HepG2 (cell line): Measurements from ENCODE around the gene POLN. TPM values are rescaled to one million over a fixed set of nuclear protein-coding genes. Genes with fewer than 3 reads are reported as not detected.

Experiments
- HOXA7 ChIP-seq: sonication (generic); formaldehyde crosslinking; IDR thresholded peaks from 2 replicates; pipeline ENCODE4 v1.8.1; 2022; ENCODE audit warnings: mild to moderate bottlenecking, missing genetic modification reagents, moderate library complexity
- MTA1 ChIP-seq: sonication (generic); formaldehyde crosslinking; IDR thresholded peaks from 2 replicates; pipeline ENCODE4 v1.4.0; 2020; ENCODE audit warnings: missing genetic modification reagents, mild to moderate bottlenecking, borderline replicate concordance
- NFYB ChIP-seq: sonication (generic); formaldehyde crosslinking; IDR thresholded peaks from 2 replicates; pipeline ENCODE4 v1.4.0; 2020; ENCODE audit warnings: missing genetic modification reagents
- PAX8 ChIP-seq: sonication (generic); formaldehyde crosslinking; IDR thresholded peaks from 2 replicates; pipeline ENCODE4 v1.8.0; 2022; ENCODE audit warnings: mild to moderate bottlenecking, missing genetic modification reagents, borderline replicate concordance
- PITX1 ChIP-seq: sonication (generic); formaldehyde crosslinking; IDR thresholded peaks from 2 replicates; pipeline ENCODE4 v1.5.1; 2020; ENCODE audit warnings: mild to moderate bottlenecking, missing genetic modification reagents
- POLR2AphosphoS2 ChIP-seq: IDR thresholded peaks from 2 replicates; pipeline ENCODE4 v1.6.1; 2011; ENCODE audit warnings: low read depth, low read length, improper control_type of control experiment
- SNAI1 ChIP-seq: sonication (generic); formaldehyde crosslinking; IDR thresholded peaks from 2 replicates; pipeline ENCODE4 v1.5.0; 2020; ENCODE audit warnings: mild to moderate bottlenecking, missing genetic modification reagents, borderline replicate concordance
- SP4 ChIP-seq: sonication (generic); formaldehyde crosslinking; IDR thresholded peaks from 2 replicates; pipeline ENCODE4 v1.8.1; 2023; ENCODE audit warnings: mild to moderate bottlenecking, missing genetic modification reagents
- ZNF230 ChIP-seq: sonication (generic); formaldehyde crosslinking; IDR thresholded peaks from 2 replicates; pipeline ENCODE4 v1.4.0; 2020; ENCODE audit warnings: mild to moderate bottlenecking, missing genetic modification reagents
- ZNF343 ChIP-seq: sonication (generic); formaldehyde crosslinking; IDR thresholded peaks from 2 replicates; pipeline ENCODE4 v1.4.0; 2020; ENCODE audit warnings: mild to moderate bottlenecking, missing genetic modification reagents
- ZNF543 ChIP-seq: sonication (generic); formaldehyde crosslinking; IDR thresholded peaks from 2 replicates; pipeline ENCODE4 v1.4.0; 2020; ENCODE audit warnings: mild to moderate bottlenecking, missing genetic modification reagents
- ZSCAN22 ChIP-seq: sonication (generic); formaldehyde crosslinking; IDR thresholded peaks from 2 replicates; pipeline ENCODE4 v1.4.0; 2020; ENCODE audit warnings: mild to moderate bottlenecking, missing genetic modification reagents
- polyA plus RNA-seq, 8 experiments: library from polyadenylated mRNA; depleted of rRNA in 3 of 8; stranded (reverse) in 7 of 8; unstranded in 1 of 8; fragments of >200 nt; fragmentation: Illumina TruSeq in 4 of 8; extraction: Trizol in 4 of 8; gene quantifications; 2 replicates each; pipeline versions ENCODE4 v1.2.1 to v1.2.3, GENCODE V29; 2011 to 2016; ENCODE audit warnings: low read depth in 4 of 8, missing spikeins in 1 of 8, mixed read lengths in 1 of 8; ENCODE audit not compliant: insufficient read depth in 1 of 8
- total RNA-seq, 5 experiments: library from RNA; depleted of rRNA; stranded (reverse); fragments of >200 nt; fragmentation: Illumina TruSeq; extraction: Trizol; gene quantifications; 2 replicates each; pipeline ENCODE4 v1.2.3, GENCODE V29; 2016; ENCODE audit warnings: low read depth in 1 of 5
- TF ChIP-seq, protein P1 (sequence below): sonication (generic); formaldehyde crosslinking; IDR thresholded peaks from 2 replicates; pipeline ENCODE4 v1.4.0; 2020; ENCODE audit warnings: missing genetic modification reagents, mild to moderate bottlenecking, borderline replicate concordance
- TF ChIP-seq, protein P2 (sequence below): sonication (generic); formaldehyde crosslinking; IDR thresholded peaks from 2 replicates; pipeline ENCODE4 v1.8.0; 2022; ENCODE audit warnings: mild to moderate bottlenecking, missing genetic modification reagents, moderate library complexity
- TF ChIP-seq, protein P3 (sequence below): sonication (generic); formaldehyde crosslinking; IDR thresholded peaks from 2 replicates; pipeline ENCODE4 v1.4.0; 2020; ENCODE audit warnings: mild to moderate bottlenecking, missing genetic modification reagents, borderline replicate concordance
- TF ChIP-seq, protein P4 (sequence below): sonication (generic); formaldehyde crosslinking; IDR thresholded peaks from 2 replicates; pipeline ENCODE4 v1.5.1; 2020; ENCODE audit warnings: missing genetic modification reagents, mild to moderate bottlenecking, borderline replicate concordance
- TF ChIP-seq, protein P5 (sequence below): sonication (generic); formaldehyde crosslinking; IDR thresholded peaks from 2 replicates; pipeline ENCODE4 v1.4.0; 2020; ENCODE audit warnings: low read depth, mild to moderate bottlenecking, missing genetic modification reagents
- TF ChIP-seq, protein P6 (sequence below): sonication (generic); formaldehyde crosslinking; IDR thresholded peaks from 2 replicates; pipeline ENCODE4 v1.5.1; 2020; ENCODE audit warnings: missing genetic modification reagents, mild to moderate bottlenecking, borderline replicate concordance

The POLN gene
- total and polyA plus RNA-seq, 2 of the 13 experiments (the other 11 are each of a cell fraction or from before 2014, with no cell fraction given), result 0.93 to 1.5 TPM

DNA sequence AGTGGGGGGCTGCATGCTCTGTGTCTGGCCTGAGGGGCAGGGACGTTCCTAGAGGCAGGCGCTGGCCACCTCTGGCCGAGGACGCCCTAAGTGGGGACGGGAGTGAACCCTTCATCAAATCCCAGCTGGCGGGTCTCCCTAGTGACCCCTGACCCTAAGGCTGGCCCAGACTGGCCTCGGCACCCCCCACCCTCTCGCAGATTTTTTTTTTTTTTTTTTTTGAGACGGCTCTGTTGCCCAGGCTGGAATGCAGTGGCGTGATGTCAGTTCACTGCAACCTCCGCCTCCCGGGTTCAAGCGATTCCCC, 21.0 kb upstream of the POLN start (continued):
- TF ChIP-seq ZNF543 (CRISPR knock-in tag), result 0 out of 2 replicates have a peak, but pooled peaks have one; percentile 4
- TF ChIP-seq ZNF230 (CRISPR knock-in tag), result peak; percentile 8; the same call in 1 of the 2 replicates
- no peak for TF ChIP-seq ZSCAN22
- TF ChIP-seq PAX8 (CRISPR knock-in tag), result peak; percentile 87; the same call in 1 of the 2 replicates
- TF ChIP-seq, protein P1, sequence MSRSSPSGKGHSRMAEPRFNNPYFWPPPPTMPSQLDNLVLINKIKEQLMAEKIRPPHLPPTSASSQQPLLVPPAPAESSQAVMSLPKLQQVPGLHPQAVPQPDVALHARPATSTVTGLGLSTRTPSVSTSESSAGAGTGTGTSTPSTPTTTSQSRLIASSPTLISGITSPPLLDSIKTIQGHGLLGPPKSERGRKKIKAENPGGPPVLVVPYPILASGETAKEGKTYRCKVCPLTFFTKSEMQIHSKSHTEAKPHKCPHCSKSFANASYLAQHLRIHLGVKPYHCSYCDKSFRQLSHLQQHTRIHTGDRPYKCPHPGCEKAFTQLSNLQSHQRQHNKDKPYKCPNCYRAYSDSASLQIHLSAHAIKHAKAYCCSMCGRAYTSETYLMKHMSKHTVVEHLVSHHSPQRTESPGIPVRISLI, result 0 out of 2 replicates have a peak, but pooled peaks have one; percentile 46
- TF ChIP-seq SP4 (CRISPR knock-in tag), result no peak
- TF ChIP-seq ZNF343 (CRISPR knock-in tag), result 0 out of 2 replicates have a peak, but pooled peaks have one; percentile 2
- 0 out of 2 replicates have a peak, but pooled peaks have one; percentile 52 for TF ChIP-seq SNAI1
- TF ChIP-seq, protein P2, sequence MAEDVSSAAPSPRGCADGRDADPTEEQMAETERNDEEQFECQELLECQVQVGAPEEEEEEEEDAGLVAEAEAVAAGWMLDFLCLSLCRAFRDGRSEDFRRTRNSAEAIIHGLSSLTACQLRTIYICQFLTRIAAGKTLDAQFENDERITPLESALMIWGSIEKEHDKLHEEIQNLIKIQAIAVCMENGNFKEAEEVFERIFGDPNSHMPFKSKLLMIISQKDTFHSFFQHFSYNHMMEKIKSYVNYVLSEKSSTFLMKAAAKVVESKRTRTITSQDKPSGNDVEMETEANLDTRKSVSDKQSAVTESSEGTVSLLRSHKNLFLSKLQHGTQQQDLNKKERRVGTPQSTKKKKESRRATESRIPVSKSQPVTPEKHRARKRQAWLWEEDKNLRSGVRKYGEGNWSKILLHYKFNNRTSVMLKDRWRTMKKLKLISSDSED (CRISPR knock-in tag), result no peak
- TF ChIP-seq, protein P3, sequence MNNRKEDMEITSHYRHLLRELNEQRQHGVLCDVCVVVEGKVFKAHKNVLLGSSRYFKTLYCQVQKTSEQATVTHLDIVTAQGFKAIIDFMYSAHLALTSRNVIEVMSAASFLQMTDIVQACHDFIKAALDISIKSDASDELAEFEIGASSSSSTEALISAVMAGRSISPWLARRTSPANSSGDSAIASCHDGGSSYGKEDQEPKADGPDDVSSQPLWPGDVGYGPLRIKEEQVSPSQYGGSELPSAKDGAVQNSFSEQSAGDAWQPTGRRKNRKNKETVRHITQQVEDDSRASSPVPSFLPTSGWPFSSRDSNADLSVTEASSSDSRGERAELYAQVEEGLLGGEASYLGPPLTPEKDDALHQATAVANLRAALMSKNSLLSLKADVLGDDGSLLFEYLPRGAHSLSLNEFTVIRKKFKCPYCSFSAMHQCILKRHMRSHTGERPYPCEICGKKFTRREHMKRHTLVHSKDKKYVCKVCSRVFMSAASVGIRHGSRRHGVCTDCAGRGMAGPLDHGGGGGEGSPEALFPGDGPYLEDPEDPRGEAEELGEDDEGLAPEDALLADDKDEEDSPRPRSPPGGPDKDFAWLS, result 0 out of 2 replicates have a peak, but pooled peaks have one; percentile 19
- no peak for TF ChIP-seq POLR2AphosphoS2
- no peak for TF ChIP-seq HOXA7 (CRISPR knock-in tag)
- TF ChIP-seq PITX1 (CRISPR knock-in tag), result 0 out of 2 replicates have a peak, but pooled peaks have one; percentile 26
- TF ChIP-seq NFYB (CRISPR knock-in tag), result no peak
- TF ChIP-seq, protein P4, sequence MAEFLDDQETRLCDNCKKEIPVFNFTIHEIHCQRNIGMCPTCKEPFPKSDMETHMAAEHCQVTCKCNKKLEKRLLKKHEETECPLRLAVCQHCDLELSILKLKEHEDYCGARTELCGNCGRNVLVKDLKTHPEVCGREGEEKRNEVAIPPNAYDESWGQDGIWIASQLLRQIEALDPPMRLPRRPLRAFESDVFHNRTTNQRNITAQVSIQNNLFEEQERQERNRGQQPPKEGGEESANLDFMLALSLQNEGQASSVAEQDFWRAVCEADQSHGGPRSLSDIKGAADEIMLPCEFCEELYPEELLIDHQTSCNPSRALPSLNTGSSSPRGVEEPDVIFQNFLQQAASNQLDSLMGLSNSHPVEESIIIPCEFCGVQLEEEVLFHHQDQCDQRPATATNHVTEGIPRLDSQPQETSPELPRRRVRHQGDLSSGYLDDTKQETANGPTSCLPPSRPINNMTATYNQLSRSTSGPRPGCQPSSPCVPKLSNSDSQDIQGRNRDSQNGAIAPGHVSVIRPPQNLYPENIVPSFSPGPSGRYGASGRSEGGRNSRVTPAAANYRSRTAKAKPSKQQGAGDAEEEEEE (CRISPR knock-in tag), result no peak
- TF ChIP-seq, protein P5, sequence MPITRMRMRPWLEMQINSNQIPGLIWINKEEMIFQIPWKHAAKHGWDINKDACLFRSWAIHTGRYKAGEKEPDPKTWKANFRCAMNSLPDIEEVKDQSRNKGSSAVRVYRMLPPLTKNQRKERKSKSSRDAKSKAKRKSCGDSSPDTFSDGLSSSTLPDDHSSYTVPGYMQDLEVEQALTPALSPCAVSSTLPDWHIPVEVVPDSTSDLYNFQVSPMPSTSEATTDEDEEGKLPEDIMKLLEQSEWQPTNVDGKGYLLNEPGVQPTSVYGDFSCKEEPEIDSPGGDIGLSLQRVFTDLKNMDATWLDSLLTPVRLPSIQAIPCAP (CRISPR knock-in tag), result no peak
- TF ChIP-seq, protein P6, sequence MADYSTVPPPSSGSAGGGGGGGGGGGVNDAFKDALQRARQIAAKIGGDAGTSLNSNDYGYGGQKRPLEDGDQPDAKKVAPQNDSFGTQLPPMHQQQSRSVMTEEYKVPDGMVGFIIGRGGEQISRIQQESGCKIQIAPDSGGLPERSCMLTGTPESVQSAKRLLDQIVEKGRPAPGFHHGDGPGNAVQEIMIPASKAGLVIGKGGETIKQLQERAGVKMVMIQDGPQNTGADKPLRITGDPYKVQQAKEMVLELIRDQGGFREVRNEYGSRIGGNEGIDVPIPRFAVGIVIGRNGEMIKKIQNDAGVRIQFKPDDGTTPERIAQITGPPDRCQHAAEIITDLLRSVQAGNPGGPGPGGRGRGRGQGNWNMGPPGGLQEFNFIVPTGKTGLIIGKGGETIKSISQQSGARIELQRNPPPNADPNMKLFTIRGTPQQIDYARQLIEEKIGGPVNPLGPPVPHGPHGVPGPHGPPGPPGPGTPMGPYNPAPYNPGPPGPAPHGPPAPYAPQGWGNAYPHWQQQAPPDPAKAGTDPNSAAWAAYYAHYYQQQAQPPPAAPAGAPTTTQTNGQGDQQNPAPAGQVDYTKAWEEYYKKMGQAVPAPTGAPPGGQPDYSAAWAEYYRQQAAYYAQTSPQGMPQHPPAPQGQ (CRISPR knock-in tag), result 0 out of 2 replicates have a peak, but pooled peaks have one; percentile 27
- 0 out of 2 replicates have a peak, but pooled peaks have one; percentile 19 for TF ChIP-seq MTA1 (CRISPR knock-in tag)
